Measurements from ENCODE around the gene GTPBP1.
A peak's percentile ranks its signal among the peaks of the same experiment; 100 is the strongest.

Gene GTPBP1

GRCh38 chr22:38761202-38762162, 55.7 kb downstream of the GTPBP1 start:
- DNase-seq (ENCODE audit: low spot score), result no peak

- DNase-seq (ENCODE audit: low spot score), result peak; percentile 84
Measured at GRCh38 chr22:38762551-38762983, 56.8 kb downstream of the GTPBP1 start.

DNA sequence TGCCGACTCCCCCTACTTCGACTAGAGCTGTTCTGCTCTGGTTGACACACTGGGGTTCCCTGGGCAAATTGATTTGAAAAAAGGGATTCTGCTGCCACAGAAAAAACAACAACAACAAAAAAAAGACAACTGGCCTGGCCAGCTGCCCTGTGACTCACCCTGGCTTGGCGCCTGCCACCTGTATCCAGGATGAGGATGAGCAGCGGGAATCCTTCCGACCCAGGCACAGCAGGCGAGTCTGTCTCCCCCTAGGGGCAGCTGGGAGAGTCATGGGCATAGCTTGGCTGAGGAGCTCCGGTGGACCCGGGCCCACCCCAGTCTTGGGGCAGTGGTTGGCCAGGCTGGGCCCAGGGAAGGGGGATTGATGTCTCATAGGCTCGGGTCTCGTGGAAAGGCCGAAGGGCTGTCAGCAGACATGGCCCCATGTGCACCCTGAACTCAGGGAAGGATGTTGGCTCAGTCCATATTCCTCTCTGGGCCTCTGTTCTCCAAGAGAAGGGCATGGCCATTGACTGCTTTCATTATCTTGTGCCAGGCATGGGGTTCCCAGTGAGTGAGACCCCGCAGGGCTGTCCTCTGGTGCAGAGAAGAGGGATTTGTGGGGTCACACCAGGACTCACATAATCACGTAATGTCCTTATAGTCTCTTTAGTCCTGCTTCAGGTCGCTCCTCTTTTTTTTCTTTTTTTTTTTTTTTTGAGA, 60.5 kb downstream of the GTPBP1 start:
- DNase-seq (ENCODE audit: low spot score), result peak; percentile 87

- DNase-seq (ENCODE audit: low spot score), result no peak
Measured at GRCh38 chr22:38767313-38767712, 61.6 kb downstream of the GTPBP1 start.

DNA sequence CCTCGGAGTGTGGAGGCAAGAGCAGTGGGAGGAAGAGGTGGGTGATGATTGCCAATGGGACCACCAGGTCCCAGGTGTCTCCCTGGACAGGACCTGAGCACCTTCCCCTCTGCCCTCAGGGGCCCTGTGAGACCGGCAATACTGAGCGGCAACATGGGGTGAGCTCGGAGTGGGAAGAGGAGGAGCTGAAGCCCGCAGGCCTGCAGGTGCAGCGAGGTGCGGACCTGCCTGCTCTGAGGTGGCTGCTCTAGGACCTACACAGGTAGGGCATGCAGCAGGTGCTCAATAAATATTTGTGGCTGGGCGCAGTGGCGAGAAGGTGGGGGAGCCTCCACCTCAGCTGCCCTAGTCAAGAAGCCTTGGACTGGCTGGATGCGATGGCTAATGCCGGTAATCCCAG, 62.3 kb downstream of the GTPBP1 start:
- DNase-seq (ENCODE audit: low spot score), result no peak

DNA sequence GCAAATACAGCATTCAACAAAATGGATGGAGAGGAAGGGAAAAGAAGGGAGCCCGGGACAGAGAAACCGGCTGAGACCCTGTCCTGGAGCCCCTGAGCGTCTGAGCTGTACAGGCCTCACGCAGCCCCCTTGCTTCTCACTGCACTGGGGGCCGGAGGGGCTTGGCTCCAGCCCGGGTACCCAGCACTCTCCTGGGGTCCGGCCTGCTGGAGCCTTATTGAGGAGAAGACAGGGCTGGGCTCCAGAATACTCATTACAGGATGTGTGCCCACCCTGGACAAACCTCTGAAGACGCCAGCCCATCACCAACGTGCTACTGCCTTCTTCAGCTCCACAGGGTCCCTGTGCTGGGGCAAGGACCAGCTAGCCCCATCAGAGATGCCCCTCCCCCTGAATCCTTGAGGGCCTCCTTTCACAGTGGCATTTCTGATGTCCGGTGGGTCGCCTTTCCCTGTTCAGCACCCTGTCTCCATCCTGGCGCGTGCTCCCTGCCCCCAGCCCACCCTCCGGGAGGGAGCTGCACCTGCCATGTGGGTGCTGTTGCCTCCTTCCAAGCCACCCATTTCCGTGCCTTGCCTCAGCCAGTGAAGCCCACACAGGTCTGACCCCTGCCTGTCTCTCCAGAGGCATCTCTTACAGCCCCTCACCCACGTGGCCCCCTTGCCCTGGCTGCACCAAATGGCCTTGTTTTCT, 64.7 kb downstream of the GTPBP1 start:
- no peak for DNase-seq (ENCODE audit: low spot score)

DNA sequence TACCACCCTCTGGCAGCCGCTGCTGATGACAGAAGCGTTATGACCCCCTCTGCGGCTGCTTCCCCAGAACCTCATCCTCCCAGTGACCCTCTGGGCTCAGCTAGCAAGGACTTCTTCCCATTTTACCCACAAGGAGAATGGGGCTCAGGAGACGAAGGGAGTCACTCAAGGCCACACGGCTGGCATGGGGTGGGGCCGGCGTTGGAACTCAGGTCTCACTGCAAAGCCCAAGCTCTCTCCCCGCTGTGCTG, 66.8 kb downstream of the GTPBP1 start:
- DNase-seq (ENCODE audit: low spot score), result no peak

- DNase-seq (ENCODE audit: low spot score), result no peak
Measured at GRCh38 chr22:38773363-38773946, 67.7 kb downstream of the GTPBP1 start.

- no peak for DNase-seq (ENCODE audit: low spot score)
Measured at GRCh38 chr22:38774496-38775166, 68.9 kb downstream of the GTPBP1 start.

- DNase-seq (ENCODE audit: low spot score), result no peak
Measured at GRCh38 chr22:38775656-38776055, 69.9 kb downstream of the GTPBP1 start.

GRCh38 chr22:38776086-38776485, 70.3 kb downstream of the GTPBP1 start:
- no peak for DNase-seq (ENCODE audit: low spot score)

DNA sequence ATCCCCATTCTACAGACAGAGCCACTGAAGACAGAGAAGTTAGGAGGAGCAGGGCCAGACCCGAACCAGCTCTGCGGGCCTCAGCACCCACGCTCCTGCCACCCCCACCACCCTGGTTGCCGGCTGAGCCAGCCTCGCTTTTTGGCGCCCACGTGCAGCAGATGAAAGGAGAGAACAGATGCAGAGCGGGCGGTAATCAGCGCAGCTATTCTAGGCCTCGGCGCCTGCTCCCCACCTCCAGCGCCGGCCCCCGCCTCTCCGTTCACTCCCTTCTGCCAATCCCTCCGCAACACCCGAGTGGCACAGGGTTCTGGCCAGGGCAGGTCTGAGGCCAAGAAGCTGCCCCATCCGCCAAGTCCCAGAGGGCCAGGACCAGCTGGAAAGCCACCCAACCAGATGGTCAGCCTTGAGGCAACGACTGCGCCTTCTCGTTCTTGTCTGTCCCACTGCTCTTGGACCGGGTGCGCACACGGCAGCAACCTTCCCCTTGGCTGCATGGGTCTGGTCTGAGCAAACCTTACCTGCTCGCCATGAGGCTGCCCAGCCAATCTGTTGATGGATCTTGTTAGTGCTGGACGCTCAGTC, 71.4 kb downstream of the GTPBP1 start:
- no peak for DNase-seq (ENCODE audit: low spot score)

- DNase-seq (ENCODE audit: low spot score), result no peak
Measured at GRCh38 chr22:38781033-38781432, 75.3 kb downstream of the GTPBP1 start.

DNA sequence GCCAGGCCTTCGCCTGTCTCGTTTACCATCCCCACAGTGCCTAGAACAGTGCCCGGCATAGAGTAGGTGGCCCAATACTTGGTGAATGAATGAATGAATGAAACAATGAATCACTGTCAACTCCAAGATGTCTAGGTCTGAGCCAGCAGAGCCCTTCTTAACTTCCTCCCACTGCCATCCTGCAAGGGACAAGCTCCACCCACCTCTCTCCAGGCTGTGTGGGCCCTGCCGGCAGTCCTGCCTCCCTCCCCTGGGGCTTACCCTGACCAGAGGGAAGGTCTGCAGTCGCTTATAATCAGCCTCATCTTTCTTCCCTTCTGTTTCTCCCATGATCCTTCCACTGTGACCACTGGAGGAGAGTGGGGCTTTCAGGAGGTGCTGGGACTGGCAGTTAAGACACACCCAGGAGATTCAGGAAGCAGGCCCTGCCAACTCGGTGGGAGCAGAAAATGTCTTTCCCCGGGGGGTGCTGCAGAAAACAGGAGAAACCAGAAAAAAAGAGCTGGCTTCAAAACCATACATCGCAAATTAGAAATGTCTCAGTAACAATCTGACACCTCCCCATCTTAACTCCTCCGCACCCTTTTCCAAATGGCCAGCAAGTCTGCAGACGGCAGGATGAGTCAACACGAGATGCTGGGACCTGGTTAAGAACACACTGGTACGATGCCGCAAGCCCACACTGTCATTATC, 76.8 kb downstream of the GTPBP1 start:
- DNase-seq (ENCODE audit: low spot score), result no peak

Data from D341Med (cell line).